Measurements from ENCODE around the gene TMC3.
"Not testable (repeated sequence)": the region's sequence is repeated elsewhere in the genome, so short reads cannot be mapped to it uniquely, and the experiment has no call there.

Gene TMC3

DNA sequence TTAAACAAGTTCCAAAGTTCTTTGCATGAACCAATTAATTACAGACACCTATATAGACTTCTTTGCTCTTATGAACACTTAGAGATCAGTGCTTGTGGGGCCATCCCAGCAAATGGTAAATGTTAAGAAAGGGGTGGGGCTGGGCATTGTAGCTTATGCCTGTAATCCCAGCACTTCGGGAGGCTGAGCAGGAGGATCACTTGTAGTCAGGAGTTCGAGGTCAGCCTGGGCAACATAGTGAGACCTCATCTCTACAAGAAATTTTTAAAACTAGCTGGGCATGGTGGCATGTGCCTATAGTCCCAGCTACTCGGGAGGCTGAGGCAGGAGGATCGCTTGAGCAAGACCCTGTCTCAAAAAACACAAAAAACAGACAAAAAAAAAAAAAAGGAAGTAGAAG, 30.6 kb downstream of the TMC3 start:
- no peak for DNase-seq

DNA sequence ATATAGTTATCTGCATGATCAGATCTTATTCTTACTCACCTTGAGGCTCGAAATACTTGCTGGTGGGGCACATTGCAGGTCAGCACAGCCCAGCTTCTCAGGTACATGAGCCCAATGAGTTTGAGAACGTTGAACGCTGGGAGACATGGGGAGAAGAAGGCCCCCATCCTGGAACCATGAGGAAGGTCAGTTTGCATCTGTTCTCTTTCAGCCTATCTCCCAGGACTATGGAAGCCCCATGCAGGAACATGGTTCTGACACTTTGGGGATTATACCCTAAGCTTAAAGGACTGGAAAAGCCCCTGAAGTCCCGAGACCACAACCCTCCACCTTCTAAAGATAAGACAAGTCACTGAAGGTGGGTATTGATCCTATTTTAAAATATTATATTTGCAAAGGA, 32.7 kb downstream of the TMC3 start:
- no peak for DNase-seq

DNA sequence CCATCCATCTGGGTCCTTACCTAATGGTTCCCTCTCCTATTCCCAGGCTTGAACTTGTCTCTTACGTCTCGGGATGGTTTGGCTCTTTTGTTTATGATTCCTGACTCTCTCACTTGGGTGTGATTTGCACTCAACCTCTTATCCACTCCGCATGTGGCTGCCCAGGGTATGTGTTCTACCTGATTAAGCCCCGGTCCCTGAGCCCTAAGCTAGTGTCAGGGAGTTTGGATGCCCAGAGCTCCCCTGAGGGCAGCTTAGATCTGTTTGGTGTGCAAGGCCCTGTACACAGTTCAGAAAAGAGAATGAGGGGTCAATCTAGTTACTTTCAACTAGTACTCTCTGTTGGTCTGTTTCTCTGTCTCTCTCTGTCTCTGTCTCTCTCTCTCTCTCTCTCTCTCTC, 34.2 kb downstream of the TMC3 start:
- DNase-seq, result no peak

DNA sequence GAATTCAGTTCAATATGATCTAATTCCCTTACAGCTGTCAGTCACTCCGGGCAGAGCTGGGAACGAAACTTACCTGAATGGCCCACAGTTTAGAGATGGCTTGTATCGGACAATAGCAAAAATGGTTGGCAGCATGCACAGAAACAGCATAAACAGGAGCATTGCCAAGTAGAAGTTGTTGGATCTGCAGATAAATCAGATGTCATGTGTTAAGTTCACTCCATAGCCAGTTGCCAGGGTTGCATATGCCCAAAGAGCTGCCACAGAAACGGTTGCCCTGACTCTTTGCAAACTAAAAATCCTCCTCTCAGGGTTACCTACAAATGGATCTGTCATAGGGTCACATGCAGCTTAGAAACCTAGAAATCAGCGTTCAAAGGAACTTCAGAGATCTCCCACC, 34.7 kb downstream of the TMC3 start:
- DNase-seq, result no peak

DNA sequence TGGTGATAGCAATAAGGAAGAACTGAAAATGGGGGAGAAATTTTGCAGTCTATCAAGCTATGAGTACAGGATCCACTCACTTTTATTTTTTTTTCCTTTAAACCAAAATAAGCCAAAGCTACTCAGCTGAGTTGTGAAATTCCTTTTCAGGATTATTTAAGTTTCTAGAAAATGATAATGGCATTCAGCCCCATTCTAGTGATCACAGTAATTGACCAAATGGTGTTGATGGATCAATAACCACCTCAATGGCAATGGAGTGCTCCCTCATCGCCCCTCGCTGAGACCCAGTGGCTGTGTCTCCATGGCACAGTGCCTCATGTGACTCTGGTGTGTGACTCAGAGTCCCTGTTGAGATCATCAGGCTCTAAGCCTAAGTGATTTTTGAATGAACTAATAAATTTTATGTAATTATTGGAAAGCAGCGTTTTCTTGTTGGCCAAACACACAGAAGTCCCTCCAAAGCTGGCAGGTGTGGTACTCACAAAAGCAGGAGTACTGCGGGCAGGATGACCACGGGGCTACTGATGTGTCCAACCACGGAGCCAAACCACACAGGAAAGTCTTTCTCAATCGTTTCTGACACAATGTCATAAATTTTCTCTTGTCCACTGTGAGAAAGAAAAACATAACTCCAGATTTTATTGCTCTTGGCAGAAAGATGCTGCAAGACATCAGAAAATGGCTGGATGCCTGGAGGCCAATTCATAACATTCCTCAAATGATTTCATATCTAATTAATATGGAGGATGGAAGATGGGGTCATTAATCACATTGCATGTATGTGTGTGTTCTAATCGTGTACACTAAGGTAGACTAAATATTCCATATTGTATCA, 35.6 kb downstream of the TMC3 start:
- DNase-seq, result no peak

DNA sequence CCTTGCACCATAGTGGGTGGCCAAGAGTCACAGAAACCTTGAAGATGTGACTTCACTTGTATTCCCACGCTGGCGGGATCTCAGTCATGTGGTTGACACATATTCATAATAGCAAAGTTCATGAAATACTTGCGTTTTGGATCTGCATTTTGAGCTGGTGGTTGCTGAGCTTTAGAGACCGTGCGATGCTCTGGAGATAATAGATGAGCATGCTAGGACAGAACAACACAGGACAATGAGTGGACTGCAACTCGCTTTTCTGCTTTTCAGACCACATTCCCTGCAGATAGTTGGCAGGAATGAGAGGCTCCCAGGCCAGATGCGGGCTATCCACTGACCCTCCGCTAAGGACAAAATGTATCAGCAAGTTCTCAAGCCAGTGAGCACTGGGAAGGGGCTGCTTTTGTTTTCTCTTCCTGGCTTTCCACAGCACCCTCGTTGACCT, 36.3 kb downstream of the TMC3 start:
- no peak for DNase-seq

DNA sequence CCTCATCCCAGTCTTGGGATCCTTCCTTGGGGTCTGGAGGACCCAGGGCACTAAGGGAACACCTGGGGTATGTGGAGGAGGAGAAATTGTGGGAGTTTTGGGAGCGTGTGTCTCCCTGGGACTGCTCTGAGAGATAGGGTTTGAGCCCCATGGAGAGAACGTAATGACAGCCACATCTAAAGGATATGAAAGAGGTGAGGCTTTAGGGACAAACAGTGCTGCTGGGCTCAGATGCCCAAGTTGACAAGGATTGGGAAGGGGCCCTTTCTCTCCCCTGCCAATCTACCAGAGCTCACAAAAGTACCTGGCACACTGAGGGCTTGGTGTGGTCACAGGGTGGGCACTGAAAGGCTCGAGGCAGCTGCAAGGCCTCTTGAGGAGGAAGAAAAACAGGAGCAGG, 36.8 kb downstream of the TMC3 start:
- no peak for DNase-seq

DNA sequence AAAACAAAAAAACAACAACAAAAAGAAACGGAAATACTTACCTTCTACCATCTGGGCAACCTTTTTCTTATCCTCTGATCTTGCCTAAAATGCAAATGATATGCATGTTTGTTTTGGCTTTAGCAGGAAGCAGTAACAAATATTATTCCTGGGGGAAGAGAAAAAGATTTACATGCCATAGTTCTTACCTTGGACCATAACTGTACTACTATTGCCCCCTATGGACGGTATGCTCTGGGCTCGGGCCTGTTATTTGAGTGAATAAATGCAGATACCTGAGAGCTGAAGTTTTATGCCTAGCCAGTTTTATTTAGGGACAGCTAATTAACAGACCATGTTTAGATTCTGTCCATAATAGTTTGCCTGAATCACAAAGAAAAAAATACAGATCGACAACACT, 37.4 kb downstream of the TMC3 start:
- peak; percentile 54 to 62 for DNase-seq

DNA sequence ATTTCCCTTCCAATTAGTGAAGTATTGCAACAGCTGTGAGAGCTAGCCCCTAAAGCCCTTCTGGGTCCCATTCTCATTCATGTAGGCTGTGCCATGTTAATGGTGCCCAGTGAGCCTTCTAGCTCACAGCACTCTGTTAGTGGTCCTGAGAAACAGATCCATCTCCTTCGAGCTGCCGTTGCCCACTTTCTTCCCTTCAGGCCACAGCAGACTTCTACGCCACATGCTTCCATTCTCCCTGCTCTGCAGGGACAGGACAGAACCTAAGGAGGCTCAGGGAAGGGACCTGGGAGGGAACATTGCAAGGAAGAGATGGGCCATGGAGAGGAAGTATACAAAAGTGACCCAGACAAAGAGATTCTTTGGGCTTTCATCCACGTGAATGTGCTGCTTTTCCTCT, 38.4 kb downstream of the TMC3 start:
- no peak for DNase-seq

DNA sequence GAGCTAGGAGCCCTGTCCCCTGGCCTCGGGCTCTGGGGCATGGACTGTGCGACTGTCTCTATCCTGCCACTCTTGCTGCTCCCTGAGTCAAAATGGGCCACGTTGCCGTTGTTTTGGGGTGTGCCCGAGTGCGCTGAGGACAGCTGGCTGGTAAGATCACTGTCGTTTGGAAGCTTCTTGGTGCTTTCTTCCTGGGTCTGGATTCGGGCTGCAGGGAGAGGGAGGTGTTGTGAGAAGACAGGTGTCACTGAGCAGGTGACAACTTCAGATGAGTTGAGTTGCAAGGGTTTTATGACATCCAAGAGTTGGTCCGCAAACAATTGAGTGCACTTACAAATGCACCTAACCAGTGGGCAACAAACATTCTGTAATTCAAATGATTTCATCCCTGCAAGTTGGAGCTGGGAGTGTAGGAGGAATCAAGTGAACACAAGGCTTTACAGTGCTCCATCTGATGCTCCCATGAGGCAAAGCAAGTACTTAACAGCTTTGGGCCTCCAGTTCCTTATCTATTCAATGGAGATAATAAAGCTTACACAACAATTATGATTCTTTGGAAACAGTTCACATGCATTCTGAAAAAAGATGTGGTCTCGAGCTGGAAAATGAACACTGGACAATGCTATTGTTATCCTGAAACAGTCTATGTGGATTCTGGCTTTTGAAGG, 39.1 kb downstream of the TMC3 start:
- no peak for DNase-seq

DNA sequence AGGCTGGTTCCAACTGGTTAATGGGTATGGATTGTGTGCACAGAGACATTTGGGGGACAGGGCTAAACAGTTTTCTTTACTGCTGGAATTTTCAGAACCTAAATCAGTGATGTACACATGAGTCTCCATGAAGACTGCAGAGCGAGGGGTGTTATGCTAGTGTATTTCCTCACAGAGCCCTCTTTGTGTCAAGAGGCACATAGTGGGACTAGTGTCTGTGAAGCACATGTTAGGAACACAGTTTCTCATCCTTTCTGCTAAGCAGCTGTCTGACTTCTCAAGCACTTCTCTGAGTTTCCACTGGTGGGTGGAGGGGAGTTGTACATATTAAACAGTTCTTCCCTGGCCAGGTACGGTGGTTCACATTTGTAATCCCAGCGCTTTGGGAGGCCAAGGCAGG, 40.6 kb downstream of the TMC3 start:
- no peak for DNase-seq

DNA sequence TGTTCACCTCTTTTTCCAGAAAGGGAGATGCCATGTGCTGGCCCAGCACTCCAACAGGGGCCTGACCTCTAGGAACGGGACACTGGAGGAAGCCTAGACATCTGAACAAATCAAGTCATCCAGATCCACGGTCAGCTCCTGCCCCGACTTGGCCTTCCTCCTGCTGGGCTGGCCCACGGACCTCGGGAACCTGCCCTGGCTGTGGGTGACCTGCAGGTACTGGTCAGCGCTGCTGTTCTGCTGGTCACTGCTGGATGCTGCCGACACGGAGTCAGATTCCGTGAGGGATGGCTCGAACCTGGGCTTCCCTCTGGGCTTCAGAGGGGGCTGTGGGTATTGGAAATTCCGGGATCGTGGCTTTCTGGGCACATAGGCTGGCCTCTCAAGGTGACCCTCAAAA, 41.7 kb downstream of the TMC3 start:
- no peak for DNase-seq

DNA sequence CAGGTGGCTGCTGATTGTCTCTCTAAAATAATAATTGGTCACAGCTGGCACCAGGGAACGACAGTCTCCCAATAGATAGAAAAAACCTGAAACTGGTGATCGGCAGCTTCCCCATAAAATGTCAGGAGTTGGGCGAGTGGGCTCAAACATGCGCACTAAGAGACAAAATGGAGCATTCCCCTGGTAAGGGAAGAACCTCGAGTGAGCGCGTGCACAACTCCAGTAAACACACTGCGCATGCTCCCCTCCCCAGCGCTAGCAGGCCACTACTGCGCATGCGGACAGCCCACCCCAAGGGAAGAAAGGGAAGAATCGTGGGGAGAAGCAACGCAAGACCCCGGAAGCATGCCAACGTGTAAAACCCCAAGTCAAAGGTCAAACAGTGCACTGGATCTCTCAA, 42.4 kb downstream of the TMC3 start:
- DNase-seq, result no peak

DNA sequence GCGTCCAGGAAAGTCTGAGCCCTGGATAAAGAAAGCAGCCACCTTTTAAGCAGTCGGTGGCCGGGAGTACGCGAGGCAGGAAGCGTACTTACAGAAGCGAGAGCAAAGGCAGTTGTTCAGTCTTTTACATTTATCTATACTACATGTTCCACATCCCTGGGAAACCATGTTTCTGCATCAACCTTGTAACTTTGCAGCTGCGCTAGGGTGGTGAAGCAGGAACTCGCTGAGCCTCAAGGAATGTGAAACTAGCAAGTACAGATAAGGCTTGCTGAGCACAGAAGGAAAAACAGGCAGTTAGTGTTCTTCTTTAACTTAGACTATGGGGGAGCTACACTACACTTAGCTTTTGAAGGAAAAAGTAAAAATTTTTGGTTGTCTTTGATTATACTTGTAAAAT, 42.9 kb downstream of the TMC3 start:
- DNase-seq, result not testable (repeated sequence)

DNA sequence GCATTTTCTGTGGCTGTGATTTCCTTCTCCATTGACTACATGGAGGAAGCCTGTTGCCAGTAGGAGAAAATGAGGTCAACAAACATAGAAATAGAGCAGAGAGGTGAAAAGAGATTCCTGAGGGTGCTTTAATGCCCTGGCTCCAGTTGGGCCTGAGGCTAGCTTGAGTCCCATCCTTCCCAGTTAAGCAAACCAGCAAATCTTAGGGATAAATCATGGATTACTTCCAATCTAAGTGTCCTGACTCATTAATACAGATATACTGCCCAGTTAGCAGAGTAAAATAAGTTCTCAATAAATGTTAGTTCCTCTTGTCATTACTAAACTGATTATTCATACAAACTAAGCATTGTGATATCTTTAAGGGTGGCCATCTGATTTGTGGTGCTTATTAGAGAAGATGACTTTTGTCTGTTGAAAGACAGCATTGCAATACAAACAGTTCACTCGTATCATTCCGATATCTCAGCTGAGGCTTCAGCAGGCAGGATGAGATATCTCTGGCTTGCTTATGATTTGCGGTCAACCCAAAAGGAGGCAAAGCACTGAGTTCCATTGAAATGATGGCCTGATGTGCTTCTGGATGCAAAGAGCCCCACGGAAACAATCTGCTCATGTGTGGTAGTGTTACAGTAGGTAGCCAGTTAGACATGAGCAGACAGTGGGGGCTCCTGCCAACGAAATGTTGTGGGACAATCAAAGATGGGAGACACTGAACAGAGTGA, 43.5 kb downstream of the TMC3 start:
- DNase-seq, result no peak

DNA sequence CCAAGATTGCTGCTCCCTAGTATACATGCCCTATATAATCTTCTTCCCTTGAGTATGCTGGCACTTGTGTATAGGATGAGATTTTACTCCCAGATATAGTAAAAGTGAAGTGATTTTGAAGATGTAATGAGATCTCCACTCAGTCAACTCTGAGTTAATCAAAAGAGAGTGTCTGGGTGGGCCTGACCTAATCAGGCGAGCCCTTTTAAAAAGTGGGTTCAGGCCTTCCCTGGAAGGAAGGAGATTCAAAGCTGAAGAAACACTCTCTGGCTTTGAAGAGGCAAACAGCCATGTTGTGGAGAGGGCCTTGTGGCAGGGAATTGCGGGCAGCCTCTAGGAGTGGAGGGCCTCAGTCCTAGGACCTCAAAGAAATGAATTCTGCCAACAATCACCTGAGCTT, 44.6 kb downstream of the TMC3 start:
- DNase-seq, result no peak

DNA sequence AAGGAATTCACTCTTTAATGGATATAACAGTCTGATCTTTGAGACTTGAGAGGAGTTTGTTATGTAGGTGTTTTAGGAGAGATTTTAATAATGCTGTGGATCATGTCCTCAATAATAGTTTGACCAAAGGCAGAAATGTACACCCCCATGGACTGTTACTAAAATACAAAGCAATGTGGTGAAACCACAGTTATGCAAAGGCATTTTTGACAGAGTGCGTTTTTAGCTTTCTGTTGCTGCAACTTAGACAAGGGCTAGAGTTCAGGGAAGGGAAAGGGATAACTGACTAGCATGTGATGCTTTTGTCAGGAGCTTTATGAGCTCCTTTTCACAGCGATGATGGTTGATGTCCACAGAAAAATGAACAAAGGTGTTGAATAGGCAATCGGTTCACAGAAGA, 46.5 kb downstream of the TMC3 start:
- DNase-seq, result no peak

DNA sequence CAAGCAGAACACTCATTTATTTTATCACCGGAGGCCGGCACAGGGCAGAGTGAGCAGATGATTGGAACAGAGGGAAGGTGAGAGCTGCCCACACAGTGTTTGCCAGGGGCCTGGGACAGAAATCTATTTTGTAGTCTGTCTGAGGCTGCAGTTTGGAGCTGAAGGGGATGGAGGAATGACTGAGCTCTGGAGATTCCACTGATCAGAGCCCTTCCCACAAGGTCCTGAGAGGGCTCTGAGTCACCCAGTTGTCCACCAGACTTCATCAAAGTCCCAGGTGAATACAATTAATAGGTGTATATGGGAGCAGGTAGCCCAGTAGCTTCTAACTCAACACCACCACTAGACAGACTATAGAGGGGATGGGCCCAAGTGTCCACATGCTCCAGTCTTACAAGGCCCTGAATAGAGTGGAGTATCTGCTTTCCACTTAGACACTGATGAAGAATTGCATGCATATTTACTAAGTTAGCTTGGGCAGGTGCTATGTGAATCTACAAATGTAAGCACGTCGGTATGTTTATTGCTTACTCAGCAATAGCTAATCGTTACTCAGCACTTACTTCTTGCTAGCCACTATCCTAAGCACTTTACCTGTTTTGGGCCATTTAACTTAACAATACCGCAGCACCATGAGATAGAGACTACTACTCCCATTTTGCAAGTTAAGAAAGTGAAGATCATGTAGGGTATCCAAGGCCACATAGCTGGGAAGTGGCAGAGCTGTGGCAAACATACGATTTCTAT, 47.4 kb downstream of the TMC3 start:
- no peak for DNase-seq

DNA sequence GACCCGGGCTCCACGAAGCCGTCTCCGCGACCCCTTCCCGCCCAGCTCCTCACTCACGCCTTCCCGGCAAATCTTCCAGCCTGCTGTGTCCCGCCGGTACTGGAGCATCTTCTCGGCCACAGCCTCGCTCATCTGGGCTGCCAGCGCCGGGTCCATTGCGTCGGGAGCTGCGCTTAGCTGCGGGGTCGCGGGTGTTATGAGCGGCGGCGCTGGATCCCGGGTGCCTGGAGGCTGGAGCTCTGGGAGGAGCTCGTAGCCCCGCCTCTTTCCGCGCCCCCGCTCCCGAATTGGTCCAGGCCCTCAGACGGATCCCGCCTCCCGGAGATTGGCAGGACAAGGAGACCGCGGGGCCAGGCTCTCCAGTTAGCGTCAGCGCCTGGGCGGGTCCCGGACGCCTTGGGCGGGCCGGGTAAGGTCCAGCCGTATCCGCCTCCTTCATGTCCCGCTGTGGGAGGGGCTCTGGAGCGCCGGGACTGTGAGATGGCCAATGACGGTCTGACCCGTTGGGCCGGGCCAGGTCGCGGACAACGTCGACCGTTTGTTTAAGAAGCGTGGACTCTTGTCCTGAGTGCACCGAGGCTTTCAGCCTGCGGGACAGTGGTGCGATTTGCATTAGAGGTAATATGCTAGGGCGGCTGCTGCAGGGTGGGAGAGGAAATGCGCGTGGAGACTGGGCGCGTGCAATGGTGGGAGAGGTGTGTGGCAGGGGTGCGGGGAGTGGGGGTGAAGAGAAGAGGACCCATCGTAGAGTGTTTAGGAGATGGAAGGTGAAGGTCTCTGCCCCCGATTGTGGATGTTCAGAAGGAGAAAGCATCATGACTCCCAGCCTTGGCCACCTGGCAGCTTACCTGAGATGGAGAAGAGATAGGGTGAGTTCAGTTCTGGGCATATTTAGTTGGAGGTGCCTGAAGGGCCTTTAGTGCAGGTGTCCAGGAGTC, 49.8 kb downstream of the TMC3 start, which contains the start of gene STARD5:
Gene STARD5, minus strand, starts transcription at position 198 of the 938 bp plus-strand sequence. Its CDS starts 42 bp downstream, at position 156.
- DNase-seq, result peak; percentile 94

DNA sequence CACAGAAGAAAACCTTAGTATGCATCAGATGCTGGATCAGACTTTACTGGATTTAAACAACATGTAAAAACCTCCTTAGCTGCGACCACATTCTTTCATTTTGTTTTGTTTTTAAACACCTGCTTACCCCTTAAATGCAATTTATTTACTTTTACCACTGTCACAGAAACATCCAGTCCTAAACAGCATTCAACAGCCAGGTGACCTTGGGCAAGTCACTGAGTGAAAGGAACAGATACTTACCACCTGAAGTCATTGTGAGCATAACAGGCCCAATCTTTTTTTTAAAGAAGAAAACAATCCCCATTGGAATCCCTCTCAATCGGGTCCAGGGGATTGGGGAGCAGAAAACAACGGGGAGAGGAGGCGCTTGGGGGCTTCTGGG, 50.5 kb downstream of the TMC3 start:
- no peak for DNase-seq

DNA sequence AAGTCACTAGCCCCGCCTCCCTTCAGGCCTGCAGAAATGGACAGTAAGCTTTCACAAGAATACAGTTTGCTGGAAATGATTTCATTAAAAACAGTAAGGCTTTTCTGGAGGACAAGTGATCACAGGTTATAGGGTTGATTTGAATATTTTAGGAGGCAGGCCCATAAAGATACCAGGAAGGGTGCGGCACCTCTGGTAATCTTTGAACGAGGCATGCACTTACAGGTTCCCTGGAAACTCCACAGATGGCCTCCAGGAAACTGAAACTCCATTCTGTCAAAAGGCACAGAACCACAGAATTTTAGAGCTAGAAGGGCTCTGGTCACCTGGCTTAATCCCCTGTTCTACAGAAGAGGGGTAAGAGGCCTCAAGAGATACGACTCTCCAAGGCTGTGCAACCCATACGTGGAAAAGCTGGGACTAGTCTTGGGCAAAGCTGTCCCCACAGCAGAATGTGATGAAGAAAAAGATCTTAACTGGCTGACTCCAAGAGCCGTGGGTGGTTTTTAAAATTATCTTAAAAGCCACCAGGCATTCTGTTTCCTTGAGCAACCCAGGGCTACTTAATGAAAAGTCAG, 51.2 kb downstream of the TMC3 start:
- no peak for DNase-seq

DNA sequence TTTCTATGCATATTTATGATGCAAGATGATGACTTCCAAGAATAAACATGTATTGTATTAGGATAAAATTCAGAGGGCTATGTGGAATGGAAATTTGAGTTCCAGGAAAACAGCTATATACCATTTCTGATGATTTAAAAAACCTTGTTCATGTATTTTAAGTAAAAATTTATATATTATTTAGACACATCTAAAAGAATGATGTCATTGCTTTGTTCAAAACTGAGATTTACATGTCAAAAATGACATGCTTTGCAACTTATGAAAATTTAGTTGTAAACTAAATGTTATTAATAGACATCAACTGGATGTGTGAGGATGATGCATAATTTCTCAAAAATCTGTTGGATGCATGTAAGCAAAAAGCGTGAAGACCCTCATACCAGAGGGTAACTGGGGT, 52.3 kb downstream of the TMC3 start:
- no peak for DNase-seq

Data from CD4-positive, alpha-beta T cell treated with Interleukin-4 for 1 hour (primary cell).